HUES6 (cell line): Measurements from ENCODE around the gene WDR53.
A peak's percentile ranks its signal among the peaks of the same experiment; 100 is the strongest.
"Not testable (repeated sequence)": the region's sequence is repeated elsewhere in the genome, so short reads cannot be mapped to it uniquely, and the experiment has no call there.

Experiments
- H3K27ac ChIP-seq: 2 replicates; pipeline ENCODE4 v1.7.0; 2013; ENCODE audit warnings: low read depth, mild to moderate bottlenecking, low read length, inconsistent platforms
- H3K27me3 ChIP-seq: 2 replicates; pipeline ENCODE4 v1.6.1; 2013; ENCODE audit warnings: low read length; ENCODE audit not compliant: control insufficient read depth, insufficient read depth
- H3K36me3 ChIP-seq: 2 replicates; pipeline ENCODE4 v1.6.1; 2013; ENCODE audit warnings: low read length; ENCODE audit not compliant: control insufficient read depth, insufficient read depth
- H3K4me1 ChIP-seq: 2 replicates; pipeline ENCODE4 v1.6.1; 2013; ENCODE audit warnings: low read length; ENCODE audit not compliant: control insufficient read depth, insufficient read depth
- H3K4me3 ChIP-seq: 2 replicates; pipeline ENCODE4 v1.5.1; 2013; ENCODE audit warnings: low read depth, low read length
- H3K9ac ChIP-seq: one replicate; pipeline ENCODE4 v1.6.1; 2013; ENCODE audit warnings: mild to moderate bottlenecking, low read length
- H3K9me3 ChIP-seq: 2 replicates; pipeline ENCODE4 v1.6.1; 2013; ENCODE audit warnings: low read depth, low read length; ENCODE audit not compliant: control insufficient read depth, insufficient read depth

Gene WDR53

DNA sequence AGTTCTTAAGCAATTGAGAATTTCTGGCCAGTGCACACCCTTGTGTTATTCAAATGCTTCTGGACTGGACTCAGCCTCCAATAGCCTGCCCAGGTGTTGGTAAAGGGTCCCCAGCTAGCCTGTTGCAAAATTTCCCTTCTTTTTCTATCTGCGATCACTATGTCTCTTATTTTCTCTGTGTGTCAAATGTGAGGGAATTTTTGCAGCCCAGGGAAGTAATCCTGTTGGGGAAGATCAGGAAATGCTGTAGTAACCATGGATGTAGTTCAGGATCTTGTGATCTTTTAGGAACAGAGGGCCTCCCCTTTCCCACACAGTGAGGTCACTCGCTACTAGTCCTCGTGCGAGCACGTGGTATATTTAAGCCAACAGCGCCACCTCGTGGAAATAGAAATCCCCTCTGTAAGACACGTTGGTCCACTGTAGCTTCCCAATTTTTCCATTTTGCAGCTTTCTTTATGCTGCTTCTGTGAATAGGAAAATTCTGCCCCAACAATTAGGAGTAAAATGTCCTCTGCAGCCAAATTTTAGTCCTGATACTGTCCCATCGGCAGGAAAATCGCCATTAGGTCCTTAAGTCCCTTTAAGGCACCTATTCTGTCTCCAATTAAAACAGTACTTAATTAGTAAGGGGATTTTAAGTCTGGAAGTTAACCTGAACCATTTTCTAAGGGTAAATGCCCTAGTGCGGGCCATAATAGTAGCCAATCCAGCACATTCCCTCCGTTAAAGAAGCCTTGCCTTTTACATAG, 49.2 kb downstream of the WDR53 start:
- H3K9ac ChIP-seq, result peak overlapping the region; percentile 0
- no peak overlapping the region for H3K27ac ChIP-seq
- no peaks in the 10 kb centered on the region for H3K36me3 ChIP-seq
- H3K4me1 ChIP-seq, result peaks cover 11% of the 10 kb centered on the region
- H3K4me3 ChIP-seq, result no peak overlapping the region
- H3K9me3 ChIP-seq, result peaks cover 49% of the 10 kb centered on the region
- H3K27me3 ChIP-seq, result no peaks in the 10 kb centered on the region

DNA sequence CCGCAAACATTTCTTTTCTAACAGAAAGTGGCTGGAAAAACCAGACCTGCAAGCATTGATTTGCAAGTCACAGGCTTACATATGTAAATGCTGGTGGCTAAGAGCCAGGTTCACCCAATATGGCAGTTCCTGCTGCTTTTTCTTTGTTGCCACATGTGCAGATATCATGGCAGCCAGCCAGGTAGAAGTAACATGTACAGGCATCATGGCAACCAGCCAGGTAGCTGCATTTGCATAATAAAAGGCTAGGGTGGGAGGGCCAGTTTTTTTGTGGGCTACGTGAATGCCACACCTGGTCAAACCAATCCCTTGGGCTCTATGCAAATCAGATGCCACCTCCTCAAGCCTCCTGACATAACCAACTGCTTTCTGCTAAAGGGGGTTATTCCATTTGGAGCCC, 50.4 kb downstream of the WDR53 start:
- no peaks in the 10 kb centered on the region for H3K36me3 ChIP-seq
- H3K27me3 ChIP-seq, result no peaks in the 10 kb centered on the region
- H3K27ac ChIP-seq, result no peak overlapping the region; the same call in 1 of the 2 replicates
- H3K9ac ChIP-seq, result no peak overlapping the region
- peaks cover 11% of the 10 kb centered on the region for H3K4me1 ChIP-seq
- H3K4me3 ChIP-seq, result 0 out of 2 replicates have a peak overlapping the region, but pooled peaks have one; percentile 22
- peaks cover 49% of the 10 kb centered on the region for H3K9me3 ChIP-seq

DNA sequence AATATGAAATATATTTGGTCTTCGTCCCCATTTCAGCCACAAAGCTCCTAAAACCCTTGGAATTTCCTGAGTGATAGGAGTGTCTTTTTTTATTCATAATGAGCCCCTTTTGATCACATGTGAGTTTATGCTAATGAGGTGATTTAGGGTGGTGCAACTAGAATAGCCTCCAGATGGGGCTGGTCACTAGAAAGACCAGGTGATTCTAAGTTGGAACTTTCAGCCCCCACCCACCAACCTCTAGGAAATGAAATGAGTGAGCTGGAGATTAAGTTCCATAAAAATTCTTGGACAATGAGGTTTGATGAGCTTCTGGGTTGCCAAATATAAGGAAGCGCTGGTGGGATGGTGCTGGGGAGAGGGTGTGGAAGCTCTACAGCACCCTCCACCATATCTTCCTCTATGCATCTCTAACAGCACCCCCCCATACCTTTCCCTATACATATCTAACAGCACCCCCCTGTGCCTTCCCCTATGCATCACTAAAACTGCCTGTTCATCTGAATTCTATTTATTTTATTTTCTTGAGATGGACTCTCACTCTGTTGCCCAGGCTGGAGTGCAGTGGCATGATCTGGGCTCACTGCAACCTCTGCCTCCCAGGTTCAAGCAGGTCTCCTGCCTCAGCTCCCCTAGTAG, 51.1 kb downstream of the WDR53 start:
- peaks cover 11% of the 10 kb centered on the region for H3K4me1 ChIP-seq
- peak overlapping the region; percentile 47 for H3K9ac ChIP-seq
- peak overlapping the region; percentile 81; the same call in 1 of the 2 replicates for H3K27ac ChIP-seq
- peak overlapping the region; percentile 22; the same call in 1 of the 2 replicates for H3K4me3 ChIP-seq
- no peaks in the 10 kb centered on the region for H3K36me3 ChIP-seq
- H3K9me3 ChIP-seq, result peaks cover 45% of the 10 kb centered on the region
- no peaks in the 10 kb centered on the region for H3K27me3 ChIP-seq

DNA sequence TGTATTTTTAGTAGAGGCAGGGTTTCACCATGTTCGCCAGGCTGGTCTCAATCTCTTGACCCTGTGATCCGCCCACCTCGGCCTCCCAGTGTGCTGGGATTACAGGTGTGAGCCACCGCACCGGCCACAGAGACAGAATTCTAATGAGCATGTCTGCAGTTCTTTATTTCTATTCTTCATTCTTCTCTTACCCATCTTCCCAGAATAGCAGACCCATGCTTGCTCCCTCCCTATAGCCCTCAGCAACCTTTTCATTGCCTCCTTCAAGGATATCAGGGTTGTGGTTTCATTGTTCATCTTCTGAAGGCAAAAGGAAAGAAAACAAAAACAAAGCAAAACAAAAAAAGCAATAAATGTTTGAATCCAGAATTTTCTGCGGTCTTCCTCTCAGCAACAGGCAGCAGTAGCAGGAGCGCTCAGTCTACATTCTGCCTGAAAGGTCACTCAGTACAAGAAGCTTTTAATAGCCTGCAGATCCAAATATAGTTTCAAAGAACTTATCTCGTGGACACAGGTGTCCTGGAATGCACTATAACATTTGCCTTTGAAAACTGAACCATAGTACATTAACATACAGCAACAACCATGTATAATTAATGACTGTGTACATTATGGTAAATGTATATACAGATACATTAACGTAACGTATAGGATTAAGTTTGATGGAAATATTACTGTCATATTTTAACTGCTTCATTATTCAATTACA, 53.3 kb downstream of the WDR53 start, which contains the start of gene SMCO1:
TSS of gene SMCO1 (minus strand) at position 434 of the 709 bp plus-strand sequence. CDS start at position 297, 137 bp downstream.
- H3K9me3 ChIP-seq, result peaks cover 24% of the 10 kb centered on the region
- no peaks in the 10 kb centered on the region for H3K27me3 ChIP-seq
- no peak within 1 kb of the TSS for H3K4me3 ChIP-seq
- H3K27ac ChIP-seq, result no peak within 1 kb of the TSS
- no peaks in the 10 kb centered on the region for H3K36me3 ChIP-seq
- peaks cover 11% of the 10 kb centered on the region for H3K4me1 ChIP-seq
- no peak within 1 kb of the TSS for H3K9ac ChIP-seq

DNA sequence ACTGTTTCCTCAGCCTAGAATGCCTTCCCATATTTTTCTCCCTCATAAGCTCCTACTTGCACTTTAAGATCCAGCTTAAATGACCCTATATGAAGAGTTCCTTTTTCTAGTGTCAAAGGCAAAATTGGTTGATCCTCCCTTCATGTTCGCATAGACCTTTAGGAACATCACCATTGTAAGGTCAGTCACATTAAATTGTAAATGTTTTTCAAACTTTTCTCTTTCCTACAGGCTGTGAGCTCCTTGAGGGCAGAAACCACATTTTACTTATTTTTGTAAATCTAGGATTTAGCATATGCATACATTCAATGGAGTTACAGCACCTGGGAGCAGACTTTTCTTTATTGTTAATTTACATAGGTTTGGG, 54.0 kb downstream of the WDR53 start:
- Histone ChIP-seq H3K27me3 (no peaks in the 10 kb centered on the region), H3K27ac (no peak overlapping the region), H3K4me3 (no peak overlapping the region), H3K36me3 (no peaks in the 10 kb centered on the region), H3K9ac (no peak overlapping the region), H3K9me3 (peaks cover 16% of the 10 kb centered on the region), H3K4me1 (peaks cover 11% of the 10 kb centered on the region)

DNA sequence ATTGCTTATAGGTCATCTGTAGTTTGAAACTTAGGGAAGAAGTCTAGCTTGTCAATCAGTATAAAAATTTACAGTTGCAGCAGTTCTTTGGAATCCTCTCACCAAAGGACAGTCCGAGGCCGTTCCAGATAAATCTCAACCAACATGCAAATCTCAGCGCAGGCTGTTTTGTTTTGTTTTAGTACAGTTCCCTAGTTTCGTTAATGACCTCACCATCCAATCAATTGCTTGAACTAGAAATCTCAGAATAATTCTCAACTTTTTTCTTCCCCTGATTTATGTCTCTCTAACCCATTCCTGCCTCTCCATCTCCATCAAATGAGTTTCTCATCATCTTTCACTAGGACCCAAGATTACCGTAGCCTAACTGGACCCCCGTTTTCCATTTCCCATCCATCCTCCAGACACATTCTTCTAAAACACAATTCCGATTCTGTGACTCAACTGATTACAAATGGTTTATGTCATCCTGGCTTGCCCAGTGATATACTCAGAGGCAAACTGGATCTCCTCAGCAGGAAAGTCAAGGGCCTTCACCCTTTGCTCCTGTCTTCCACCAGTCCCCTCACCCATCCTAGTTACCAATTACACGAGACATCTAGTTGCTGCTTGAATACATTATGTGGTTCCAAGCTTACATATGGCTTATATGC, 54.5 kb downstream of the WDR53 start:
- no peaks in the 10 kb centered on the region for H3K27me3 ChIP-seq
- H3K36me3 ChIP-seq, result no peaks in the 10 kb centered on the region
- H3K9me3 ChIP-seq, result peaks cover 11% of the 10 kb centered on the region
- H3K4me1 ChIP-seq, result peaks cover 9% of the 10 kb centered on the region
- no peak overlapping the region for H3K4me3 ChIP-seq
- H3K9ac ChIP-seq, result no peak overlapping the region
- no peak overlapping the region for H3K27ac ChIP-seq

DNA sequence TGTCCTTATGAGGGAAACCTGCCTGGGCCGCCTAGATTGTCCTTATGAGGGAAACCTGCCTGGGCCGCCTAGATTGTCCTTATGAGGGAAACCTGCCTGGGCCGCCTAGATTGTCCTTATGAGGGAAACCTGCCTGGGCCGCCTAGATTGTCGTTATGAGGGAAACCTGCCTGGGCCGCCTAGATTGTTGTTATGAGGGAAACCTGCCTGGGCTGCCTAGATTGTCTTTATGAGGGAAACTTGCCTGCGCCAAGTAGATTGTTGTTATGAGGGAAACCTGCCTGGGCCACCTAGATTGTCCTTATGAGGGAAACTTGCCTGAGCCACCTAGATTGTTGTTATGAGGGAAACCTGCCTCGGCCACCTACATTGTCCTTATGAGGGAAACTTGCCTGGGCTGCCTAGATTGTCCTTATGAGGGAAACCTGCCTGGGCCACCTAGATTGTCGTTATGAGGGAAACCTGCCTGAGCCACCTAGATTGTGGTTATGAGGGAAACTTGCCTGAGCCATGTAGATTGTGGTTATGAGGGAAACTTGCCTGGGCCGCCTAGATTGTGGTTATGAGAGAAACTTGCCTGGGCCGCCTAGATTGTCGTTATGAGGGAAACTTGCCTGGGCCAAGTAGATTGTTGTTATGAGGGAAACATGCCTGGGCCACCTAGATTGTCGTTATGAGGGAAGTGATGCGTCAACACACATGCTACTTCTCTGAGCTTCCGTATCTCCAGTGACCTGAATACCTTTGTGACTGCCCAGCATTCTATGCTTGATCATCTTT, 56.5 kb downstream of the WDR53 start:
- H3K4me3 ChIP-seq, H3K27ac ChIP-seq, H3K36me3 ChIP-seq, H3K4me1 ChIP-seq, H3K9ac ChIP-seq, H3K27me3 ChIP-seq, H3K9me3 ChIP-seq: not testable (repeated sequence)

DNA sequence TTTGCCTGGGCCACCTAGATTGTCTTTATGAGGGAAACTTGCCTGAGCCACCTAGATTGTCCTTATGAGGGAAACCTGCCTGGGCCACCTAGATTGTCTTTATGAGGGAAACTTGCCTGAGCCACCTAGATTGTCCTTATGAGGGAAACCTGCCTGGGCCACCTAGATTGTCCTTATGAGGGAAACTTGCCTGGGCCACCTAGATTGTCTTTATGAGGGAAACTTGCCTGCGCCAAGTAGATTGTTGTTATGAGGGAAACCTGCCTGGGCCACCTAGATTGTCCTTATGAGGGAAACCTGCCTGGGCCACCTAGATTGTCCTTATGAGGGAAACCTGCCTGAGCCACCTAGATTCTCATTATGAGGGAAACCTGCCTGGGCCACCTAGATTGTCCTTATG, 57.2 kb downstream of the WDR53 start:
- H3K27me3 ChIP-seq, H3K4me1 ChIP-seq, H3K27ac ChIP-seq, H3K36me3 ChIP-seq, H3K9ac ChIP-seq, H3K4me3 ChIP-seq: not testable (repeated sequence)
- peaks cover 15% of the 10 kb centered on the region for H3K9me3 ChIP-seq

DNA sequence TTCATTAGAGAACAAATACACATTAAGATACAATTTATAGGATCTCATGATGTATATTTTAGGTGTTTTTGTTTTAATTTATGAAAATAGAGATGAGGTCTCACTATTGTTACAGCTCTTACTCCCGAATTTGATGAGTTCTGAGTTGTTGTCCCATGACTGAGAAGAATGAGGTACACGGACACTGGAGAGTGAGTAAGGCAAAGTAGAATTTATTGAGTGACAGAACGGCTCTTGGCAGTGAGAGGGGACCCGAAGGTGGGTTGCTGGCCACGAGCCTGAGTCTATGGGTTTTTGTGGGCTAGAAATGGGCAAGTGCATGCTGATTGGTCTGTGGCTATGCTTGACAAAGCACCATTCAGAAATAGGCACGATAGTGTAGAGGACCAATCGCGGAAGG, 61.7 kb downstream of the WDR53 start:
- H3K27ac ChIP-seq, result no peak overlapping the region
- no peaks in the 10 kb centered on the region for H3K27me3 ChIP-seq
- no peak overlapping the region for H3K4me3 ChIP-seq
- peaks cover 15% of the 10 kb centered on the region for H3K9me3 ChIP-seq
- no peaks in the 10 kb centered on the region for H3K4me1 ChIP-seq
- no peak overlapping the region for H3K9ac ChIP-seq
- H3K36me3 ChIP-seq, result 0 out of 2 replicates have a peak, but pooled peaks cover 3% of the 10 kb centered on the region

DNA sequence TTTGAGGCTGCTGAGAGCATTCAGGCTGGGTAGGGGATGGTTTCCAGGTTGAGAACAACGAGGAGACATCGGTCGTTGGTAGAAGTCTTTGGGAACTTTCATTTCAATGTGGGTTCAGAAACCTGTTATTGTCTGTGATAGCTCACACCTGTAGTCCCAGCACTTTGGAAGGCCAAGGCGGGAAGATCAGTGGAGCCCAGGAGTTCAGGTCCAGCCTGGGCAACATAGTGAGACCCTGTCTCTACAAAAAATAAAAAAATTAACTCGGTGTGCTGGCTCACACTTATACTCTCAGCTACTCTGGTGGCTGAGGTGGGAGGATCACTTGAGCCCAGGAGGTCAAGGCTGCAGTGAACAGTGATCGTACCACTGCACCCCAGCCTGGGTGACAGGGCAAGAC, 63.8 kb downstream of the WDR53 start:
- H3K9me3 ChIP-seq, result peaks cover 15% of the 10 kb centered on the region
- no peak overlapping the region for H3K4me3 ChIP-seq
- H3K27ac ChIP-seq, result no peak overlapping the region
- peaks cover 7% of the 10 kb centered on the region; the same call in 1 of the 2 replicates for H3K4me1 ChIP-seq
- peaks cover 3% of the 10 kb centered on the region; the same call in 1 of the 2 replicates for H3K36me3 ChIP-seq
- H3K9ac ChIP-seq, result peak overlapping the region; percentile 57
- no peaks in the 10 kb centered on the region for H3K27me3 ChIP-seq
